Brain microvascular endothelial cell (primary cell): Measurements from ENCODE around the gene ITPRIPL2.
A peak's percentile ranks its signal among the peaks of the same experiment; 100 is the strongest.

Experiments
- DNase-seq: peaks from one replicate; pipeline ENCODE4 v3.0.0-alpha.2; 2020
- H3K27ac ChIP-seq: fragments of 250-450 bp; sonication (Bioruptor Pico); 2 replicates; pipeline ENCODE4 v1.5.1; 2020; ENCODE audit warnings: mild to moderate bottlenecking, moderate library complexity
- H3K27me3 ChIP-seq: fragments of 250-450 bp; sonication (Bioruptor Pico); replicated peaks from 2 replicates; pipeline ENCODE4 v1.5.1; 2020; ENCODE audit warnings: mild to moderate bottlenecking
- H3K36me3 ChIP-seq: fragments of 250-450 bp; sonication (Bioruptor Pico); replicated peaks from 2 replicates; pipeline ENCODE4 v1.5.1; 2020; ENCODE audit warnings: mild to moderate bottlenecking
- H3K4me3 ChIP-seq: 2 replicates; pipeline ENCODE4 v1.5.1; 2011; ENCODE audit warnings: low read depth, mild to moderate bottlenecking, control low read depth, low read length, moderate library complexity
- CTCF ChIP-seq: IDR thresholded peaks from 2 replicates; pipeline ENCODE4 v1.5.1; 2011; ENCODE audit warnings: low read depth, mild to moderate bottlenecking, moderate library complexity, low read length, control low read depth, inconsistent platforms; ENCODE audit errors: missing control alignments
- in situ Hi-C: cut with HindIII; loops from 2 replicates; pipeline ENCODE4 v1.10.0; 2017; ENCODE audit warnings: low sequenced_read_pairs, low pct_ligation_motif_present

The ITPRIPL2 gene

GRCh38 chr16:19113577-19114358 is at the start of gene ITPRIPL2:
ITPRIPL2 (plus strand) TSS chr16:19113964; CDS start chr16:19114462, 498 bp downstream.
- DNase-seq = peak; percentile 70
- Histone ChIP-seq H3K27ac (peak within 1 kb of the TSS; percentile 94), H3K27me3 (no peaks in the 10 kb centered on the region), H3K4me3 (peak within 1 kb of the TSS; percentile 73), H3K36me3 (peaks cover 16% of the 10 kb centered on the region)
- in situ Hi-C loops = no loop called here
- TF ChIP-seq CTCF = no peak

- peak overlapping the region; percentile 100 for H3K27ac ChIP-seq
- no peak for TF ChIP-seq CTCF
- in situ Hi-C loops = no loop called here
- no peaks in the 10 kb centered on the region for H3K27me3 ChIP-seq
- no peaks in the 10 kb centered on the region for H3K36me3 ChIP-seq
- H3K4me3 ChIP-seq = peak overlapping the region; percentile 20
- no peak for DNase-seq
These were observed 46.8 kb upstream of the ITPRIPL2 start for GRCh38 chr16:19066988-19067348.

GRCh38 chr16:19067349-19068236 is 46.2 kb upstream of the ITPRIPL2 start, which contains the start of gene COQ7:
COQ7 (plus strand) TSS chr16:19067614; CDS start chr16:19067665, 51 bp downstream.
- peak within 1 kb of the TSS; percentile 86 for H3K4me3 ChIP-seq
- DNase-seq = peak; percentile 99
- in situ Hi-C loops = no loop called here
- no peaks in the 10 kb centered on the region for H3K27me3 ChIP-seq
- no peak for TF ChIP-seq CTCF
- no peaks in the 10 kb centered on the region for H3K36me3 ChIP-seq
- peak within 1 kb of the TSS; percentile 100 for H3K27ac ChIP-seq

GRCh38 chr16:19068237-19068815 is 45.4 kb upstream of the ITPRIPL2 start:
- TF ChIP-seq CTCF = no peak
- H3K36me3 ChIP-seq = no peaks in the 10 kb centered on the region
- no peak for DNase-seq
- peak overlapping the region; percentile 100 for H3K27ac ChIP-seq
- in situ Hi-C loops = no loop called here
- peak overlapping the region; percentile 86 for H3K4me3 ChIP-seq
- no peaks in the 10 kb centered on the region for H3K27me3 ChIP-seq

GRCh38 chr16:19071811-19072777 is 41.7 kb upstream of the ITPRIPL2 start:
- in situ Hi-C loops = no loop called here
- Histone ChIP-seq H3K27me3 (no peaks in the 10 kb centered on the region), H3K4me3 (no peak overlapping the region), H3K36me3 (no peaks in the 10 kb centered on the region), H3K27ac (no peak overlapping the region)
- peak; percentile 89 for TF ChIP-seq CTCF
- DNase-seq = peak; percentile 71
